Nephron (organoid): Measurements from ENCODE around the gene RAPGEF4.

ENCODE experiments used
- H3K27ac Mint-ChIP-seq, 3 experiments: 2 replicates each; pipeline ENCODE4 v1.8.0; 2020; ENCODE audit warnings: mixed read lengths in 3 of 3, mild to moderate bottlenecking in 2 of 3, moderate library complexity in 1 of 3
- H3K27me3 Mint-ChIP-seq: 2 replicates; pipeline ENCODE4 v1.8.0; 2021; ENCODE audit warnings: low read depth, mild to moderate bottlenecking, moderate library complexity, mixed read lengths
- H3K36me3 Mint-ChIP-seq: 2 replicates; pipeline ENCODE4 v1.8.0; 2020; ENCODE audit warnings: low read depth, mixed read lengths
- H3K4me1 Mint-ChIP-seq: 2 replicates; pipeline ENCODE4 v1.8.0; 2020; ENCODE audit warnings: mixed read lengths
- H3K4me3 Mint-ChIP-seq, 3 experiments: 2 replicates each; pipeline ENCODE4 v1.8.0; 2020; ENCODE audit warnings: mild to moderate bottlenecking in 3 of 3, mixed read lengths in 3 of 3, moderate library complexity in 2 of 3
- H3K9me3 Mint-ChIP-seq: 2 replicates; pipeline ENCODE4 v1.8.0; 2020; ENCODE audit warnings: mixed read lengths
- TF ChIP-seq, protein P1 (sequence below), 3 experiments: fragments of 200-600 bp; sonication (generic); IDR thresholded peaks; one replicate each; pipeline ENCODE4 v1.5.0; 2021; ENCODE audit warnings: antibody characterized with exemption in 3 of 3; ENCODE audit not compliant: unreplicated experiment in 3 of 3

Gene RAPGEF4

DNA sequence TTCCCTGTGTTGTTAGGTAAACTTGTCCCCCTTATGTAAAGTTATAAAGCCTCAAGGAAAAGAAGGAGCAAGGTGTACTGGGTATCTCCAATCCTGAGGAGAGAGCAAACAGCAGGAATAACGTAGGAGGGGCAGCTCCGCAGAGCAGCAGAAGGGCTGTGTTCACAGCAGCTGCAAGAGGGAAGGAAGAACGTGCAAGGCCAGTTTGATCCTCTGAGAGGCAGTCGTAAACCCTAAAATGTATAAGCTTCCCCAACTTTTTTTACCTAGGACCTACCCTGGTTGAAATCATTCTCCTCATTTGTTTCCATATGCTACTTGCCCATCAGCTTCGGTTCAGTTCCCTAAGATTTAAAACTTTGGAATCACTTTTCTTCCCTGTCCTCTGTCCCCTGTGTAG is 288.1 kb downstream of the RAPGEF4 start:
- no peaks in the 10 kb centered on the region for H3K27me3 Mint-ChIP-seq
- peaks cover 2% of the 10 kb centered on the region for H3K9me3 Mint-ChIP-seq
- TF ChIP-seq, protein P1, sequence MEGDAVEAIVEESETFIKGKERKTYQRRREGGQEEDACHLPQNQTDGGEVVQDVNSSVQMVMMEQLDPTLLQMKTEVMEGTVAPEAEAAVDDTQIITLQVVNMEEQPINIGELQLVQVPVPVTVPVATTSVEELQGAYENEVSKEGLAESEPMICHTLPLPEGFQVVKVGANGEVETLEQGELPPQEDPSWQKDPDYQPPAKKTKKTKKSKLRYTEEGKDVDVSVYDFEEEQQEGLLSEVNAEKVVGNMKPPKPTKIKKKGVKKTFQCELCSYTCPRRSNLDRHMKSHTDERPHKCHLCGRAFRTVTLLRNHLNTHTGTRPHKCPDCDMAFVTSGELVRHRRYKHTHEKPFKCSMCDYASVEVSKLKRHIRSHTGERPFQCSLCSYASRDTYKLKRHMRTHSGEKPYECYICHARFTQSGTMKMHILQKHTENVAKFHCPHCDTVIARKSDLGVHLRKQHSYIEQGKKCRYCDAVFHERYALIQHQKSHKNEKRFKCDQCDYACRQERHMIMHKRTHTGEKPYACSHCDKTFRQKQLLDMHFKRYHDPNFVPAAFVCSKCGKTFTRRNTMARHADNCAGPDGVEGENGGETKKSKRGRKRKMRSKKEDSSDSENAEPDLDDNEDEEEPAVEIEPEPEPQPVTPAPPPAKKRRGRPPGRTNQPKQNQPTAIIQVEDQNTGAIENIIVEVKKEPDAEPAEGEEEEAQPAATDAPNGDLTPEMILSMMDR (IDR thresholded peaks at IDR 0.05; ENCODE audit: unreplicated experiment in 3 of 3), result no peak
- H3K4me1 Mint-ChIP-seq, result peaks cover 16% of the 10 kb centered on the region
- no peaks in the 10 kb centered on the region for H3K36me3 Mint-ChIP-seq
- H3K27ac Mint-ChIP-seq, result no peak overlapping the region
- no peak overlapping the region for H3K4me3 Mint-ChIP-seq

DNA sequence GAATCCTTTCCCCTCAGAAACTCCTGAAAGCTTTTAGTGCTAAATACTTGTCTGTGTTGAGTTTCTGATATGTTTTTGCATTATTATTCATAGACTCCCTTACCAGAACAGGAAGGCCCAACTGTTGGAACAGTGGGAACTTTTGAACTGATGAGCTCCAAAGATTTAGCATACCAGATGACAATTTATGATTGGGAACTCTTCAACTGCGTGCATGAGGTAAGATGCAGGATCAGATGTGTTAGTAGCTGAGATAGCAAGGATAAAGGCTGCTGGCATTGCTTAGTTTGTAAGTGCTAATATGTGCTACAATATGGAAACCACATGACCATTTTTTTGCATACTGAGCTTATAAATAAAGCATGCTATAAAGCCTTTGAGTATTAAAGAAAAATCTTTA is 290.8 kb downstream of the RAPGEF4 start:
- no peak overlapping the region for H3K4me3 Mint-ChIP-seq
- H3K4me1 Mint-ChIP-seq, result peaks cover 40% of the 10 kb centered on the region
- H3K9me3 Mint-ChIP-seq, result peaks cover 2% of the 10 kb centered on the region

DNA sequence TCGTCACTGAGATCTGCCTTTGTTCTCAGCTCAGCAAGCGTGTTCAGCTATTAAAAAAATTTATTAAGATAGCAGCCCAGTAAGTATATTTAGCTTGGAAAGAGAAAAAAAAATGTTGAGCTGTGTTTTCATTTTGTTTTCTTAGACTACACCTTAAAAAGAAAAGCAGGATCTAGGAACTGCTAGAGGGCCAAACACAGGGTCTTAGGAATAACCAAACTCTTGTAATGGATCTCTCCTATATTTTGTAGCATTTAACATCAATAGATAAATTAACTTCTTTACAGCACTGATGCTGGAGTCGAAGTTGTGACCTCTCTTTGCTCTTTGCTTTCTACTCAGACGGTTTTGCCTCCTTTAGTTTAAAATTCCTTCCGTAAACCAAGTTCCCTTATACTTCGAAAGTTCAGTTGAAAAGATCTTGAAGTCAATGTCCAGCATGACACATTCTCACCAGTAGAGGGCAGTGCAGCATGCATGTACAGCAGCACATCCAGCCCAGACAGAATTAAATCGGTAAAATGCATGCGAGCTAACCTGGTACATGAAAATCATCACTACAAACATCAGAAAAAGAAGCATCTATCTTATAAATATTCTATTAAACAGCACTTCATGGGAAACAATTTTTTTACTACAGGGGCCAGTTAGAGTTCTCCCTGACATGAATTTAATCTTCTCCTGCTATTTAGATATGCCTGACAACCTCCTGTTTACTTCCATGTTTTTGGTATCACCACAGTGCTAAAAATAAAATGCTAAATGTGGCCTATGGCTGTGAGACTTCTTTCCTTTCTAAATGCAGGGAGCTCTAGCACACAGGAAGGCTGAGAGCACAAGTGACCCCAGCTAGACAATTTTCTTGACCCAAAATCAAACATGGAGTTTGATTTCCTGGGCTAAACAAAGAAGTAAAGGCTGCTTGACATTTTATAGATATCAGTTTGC is 291.8 kb downstream of the RAPGEF4 start:
- no peaks in the 10 kb centered on the region for H3K27me3 Mint-ChIP-seq
- TF ChIP-seq, protein P1 (IDR thresholded peaks at IDR 0.05; ENCODE audit: unreplicated experiment in 3 of 3), result peak; percentile 90 to 95 (median 94)
- H3K27ac Mint-ChIP-seq, result peak overlapping the region; percentile 0 to 17 (median 7)

More for the DNA sequence above, 290.8 kb downstream of the RAPGEF4 start:
- TF ChIP-seq, protein P1 (IDR thresholded peaks at IDR 0.05; ENCODE audit: unreplicated experiment in 3 of 3), result no peak
- Mint-ChIP-seq H3K27ac (no peak overlapping the region), H3K36me3 (no peaks in the 10 kb centered on the region), H3K27me3 (no peaks in the 10 kb centered on the region)

DNA sequence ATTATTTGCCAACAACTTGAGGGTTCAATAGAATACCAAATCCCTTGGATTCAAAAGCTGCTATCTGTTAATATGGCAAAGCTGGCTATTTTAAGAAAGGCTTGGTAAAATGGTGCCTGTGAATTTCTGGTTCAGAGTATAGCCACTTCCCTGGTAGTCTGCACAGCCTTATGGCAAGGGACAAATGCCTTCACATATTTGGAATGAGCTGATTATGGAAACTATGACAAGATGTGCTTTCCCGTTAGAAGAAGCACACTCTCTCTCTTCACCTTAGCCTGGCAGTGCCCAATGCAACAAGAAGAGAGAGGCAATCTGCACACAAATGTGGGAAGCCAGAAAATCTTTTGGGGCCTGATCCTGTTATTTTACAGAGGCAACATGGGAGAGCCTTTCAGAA is 292.5 kb downstream of the RAPGEF4 start:
- Mint-ChIP-seq H3K27me3 (no peaks in the 10 kb centered on the region), H3K4me1 (peaks cover 44% of the 10 kb centered on the region), H3K9me3 (peaks cover 2% of the 10 kb centered on the region), H3K4me3 (no peak overlapping the region), H3K36me3 (no peaks in the 10 kb centered on the region), H3K27ac (peak overlapping the region in 1 of 3 experiments; percentile 36)
- TF ChIP-seq, protein P1 (IDR thresholded peaks at IDR 0.05; ENCODE audit: unreplicated experiment in 3 of 3), result no peak

More for the DNA sequence above, 291.8 kb downstream of the RAPGEF4 start:
- peak overlapping the region in 1 of 3 experiments; percentile 0 for H3K4me3 Mint-ChIP-seq
- H3K9me3 Mint-ChIP-seq, result peaks cover 2% of the 10 kb centered on the region
- H3K36me3 Mint-ChIP-seq, result no peaks in the 10 kb centered on the region
- peaks cover 44% of the 10 kb centered on the region for H3K4me1 Mint-ChIP-seq

DNA sequence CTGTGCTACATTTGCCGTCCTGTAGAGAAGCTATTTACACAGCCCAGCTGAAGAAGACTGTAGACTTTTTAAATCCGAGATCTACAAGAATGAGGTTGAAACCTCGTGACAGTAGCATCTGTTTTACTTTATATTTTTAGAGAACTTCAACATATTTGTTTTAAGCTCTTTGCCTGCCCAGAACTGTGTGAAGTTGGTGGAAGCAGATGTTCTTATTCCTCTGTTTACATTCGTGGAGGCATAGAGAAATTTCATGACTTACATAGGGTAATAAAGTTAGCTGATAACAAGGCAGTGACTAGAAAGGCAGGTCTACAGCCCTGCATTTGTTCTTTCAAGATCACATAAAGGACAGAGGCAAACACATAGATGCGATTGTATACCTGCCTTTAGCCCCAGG is 293.0 kb downstream of the RAPGEF4 start:
- peaks cover under 1% of the 10 kb centered on the region for H3K9me3 Mint-ChIP-seq
- H3K27me3 Mint-ChIP-seq, result no peaks in the 10 kb centered on the region
- no peak overlapping the region for H3K4me3 Mint-ChIP-seq
- H3K27ac Mint-ChIP-seq, result peak overlapping the region in 2 of 3 experiments; percentile 21 to 36
- H3K36me3 Mint-ChIP-seq, result no peaks in the 10 kb centered on the region
- TF ChIP-seq, protein P1 (IDR thresholded peaks at IDR 0.05; ENCODE audit: unreplicated experiment in 3 of 3), result no peak
- H3K4me1 Mint-ChIP-seq, result peaks cover 44% of the 10 kb centered on the region
